Activated CD4-positive, alpha-beta memory T cell treated with anti-CD3 and anti-CD28 coated beads for 36 hours (primary cell): ENCODE data around the gene CLEC11A. TPM values are rescaled to one million over a fixed set of nuclear protein-coding genes. Genes with fewer than 3 reads are reported as not detected.

Experiments used
- CTCF ChIA-PET: fragments of 350-600 bp; sonication (Branson Sonifier 250); formaldehyde crosslinking; loops from one replicate; lab custom pipeline; 2021; ENCODE audit warnings: antibody characterized with exemption, inconsistent platforms; lab: Charles Lee
- POLR2A ChIA-PET: fragments of 350-600 bp; sonication (Branson Sonifier 250); formaldehyde crosslinking; loops from one replicate; lab custom pipeline; 2021; ENCODE audit warnings: antibody characterized with exemption; lab: Charles Lee
- DNase-seq: peaks from one replicate; pipeline ENCODE4 v3.0.0-alpha.2; 2020
- H3K27ac Mint-ChIP-seq: one replicate; pipeline ENCODE4 v1.8.0; 2021; ENCODE audit warnings: mixed read lengths
- H3K27me3 Mint-ChIP-seq: one replicate; pipeline ENCODE4 v1.8.0; 2021; ENCODE audit warnings: mixed read lengths
- H3K36me3 Mint-ChIP-seq: one replicate; pipeline ENCODE4 v1.8.0; 2021; ENCODE audit warnings: mixed read lengths
- H3K4me1 Mint-ChIP-seq: one replicate; pipeline ENCODE4 v1.8.0; 2021; ENCODE audit warnings: low read depth, mixed read lengths
- H3K4me3 Mint-ChIP-seq: one replicate; pipeline ENCODE4 v1.8.0; 2021; ENCODE audit warnings: mild to moderate bottlenecking, mixed read lengths
- H3K9me3 Mint-ChIP-seq: one replicate; pipeline ENCODE4 v1.8.0; 2021; ENCODE audit warnings: mixed read lengths
- intact Hi-C: fragments of 100-400 bp; cut with micrococcal nuclease; formaldehyde crosslinking; loops from one replicate; pipeline ENCODE4 v1.15.1; 2023
- total RNA-seq, 2 experiments: library from RNA; stranded (reverse); gene quantifications; one replicate each; pipeline ENCODE4 v1.2.3, GENCODE V29; 2021

Gene CLEC11A
- total RNA-seq, 2 experiments from 2014 or later: 0.41 to 0.71 TPM

- H3K27me3 Mint-ChIP-seq: peaks cover 36% of the 10 kb centered on the region
- intact Hi-C loops: no loop called here
- ChIA-PET CTCF (interaction anchor here (1.1 kb wide), 1 partner anchor 14 kb away, joined by 3 read pairs; no protein-coding TSS in a partner anchor), POLR2A (no interaction called here)
- no peaks in the 10 kb centered on the region for H3K36me3 Mint-ChIP-seq
- DNase-seq: no peak
- no peaks in the 10 kb centered on the region for H3K4me1 Mint-ChIP-seq
- no peaks in the 10 kb centered on the region for H3K9me3 Mint-ChIP-seq
- no peak overlapping the region for H3K27ac Mint-ChIP-seq
- H3K4me3 Mint-ChIP-seq: no peak overlapping the region
Measured at GRCh38 chr19:50710612-50711011, 12.6 kb upstream of the CLEC11A start.

GRCh38 chr19:50711196-50711595 lies 12.0 kb upstream of the CLEC11A start:
- Mint-ChIP-seq H3K27me3 (peaks cover 39% of the 10 kb centered on the region), H3K9me3 (no peaks in the 10 kb centered on the region), H3K36me3 (no peaks in the 10 kb centered on the region), H3K4me3 (no peak overlapping the region), H3K4me1 (no peaks in the 10 kb centered on the region), H3K27ac (no peak overlapping the region)
- ChIA-PET CTCF (interaction anchor here (1.1 kb wide), 1 partner anchor 13 kb away, joined by 3 read pairs; no protein-coding TSS in a partner anchor), POLR2A (no interaction called here)
- DNase-seq: no peak
- intact Hi-C loops: no loop called here

GRCh38 chr19:50711805-50712204 lies 11.4 kb upstream of the CLEC11A start:
- Mint-ChIP-seq H3K9me3 (no peaks in the 10 kb centered on the region), H3K4me3 (no peak overlapping the region), H3K4me1 (no peaks in the 10 kb centered on the region), H3K27ac (no peak overlapping the region), H3K27me3 (peaks cover 39% of the 10 kb centered on the region), H3K36me3 (no peaks in the 10 kb centered on the region)
- no peak for DNase-seq
- ChIA-PET POLR2A (no interaction called here), CTCF (no interaction called here)
- intact Hi-C loops: no loop called here

GRCh38 chr19:50712833-50713232 lies 10.3 kb upstream of the CLEC11A start:
- ChIA-PET CTCF (interaction anchor here (0.6 kb wide), 1 partner anchor 476 kb away, joined by 4 read pairs; no protein-coding TSS in a partner anchor), POLR2A (no interaction called here)
- Mint-ChIP-seq H3K4me1 (no peaks in the 10 kb centered on the region), H3K27ac (no peak overlapping the region), H3K36me3 (no peaks in the 10 kb centered on the region), H3K9me3 (no peaks in the 10 kb centered on the region), H3K4me3 (no peak overlapping the region), H3K27me3 (peaks cover 47% of the 10 kb centered on the region)
- intact Hi-C loops: no loop called here
- DNase-seq: no peak

- DNase-seq: no peak
- no peaks in the 10 kb centered on the region for H3K36me3 Mint-ChIP-seq
- H3K4me1 Mint-ChIP-seq: no peaks in the 10 kb centered on the region
- no peak overlapping the region for H3K27ac Mint-ChIP-seq
- H3K9me3 Mint-ChIP-seq: no peaks in the 10 kb centered on the region
- CTCF ChIA-PET: interaction anchor here (0.6 to 1.5 kb wide), 3 partner anchors 11 to 477 kb away, joined by 3 to 6 read pairs (median 4); no protein-coding TSS in a partner anchor
- peaks cover 44% of the 10 kb centered on the region for H3K27me3 Mint-ChIP-seq
- H3K4me3 Mint-ChIP-seq: no peak overlapping the region
- intact Hi-C loops: no loop called here
- POLR2A ChIA-PET: interaction anchor here (0.5 kb wide), 1 partner anchor 68 kb away, joined by 3 read pairs; no protein-coding TSS in a partner anchor
Measured at GRCh38 chr19:50713556-50714236, 9.5 kb upstream of the CLEC11A start.

GRCh38 chr19:50716178-50717025 lies 6.8 kb upstream of the CLEC11A start:
- DNase-seq: no peak
- no peaks in the 10 kb centered on the region for H3K4me1 Mint-ChIP-seq
- no peaks in the 10 kb centered on the region for H3K36me3 Mint-ChIP-seq
- no peaks in the 10 kb centered on the region for H3K9me3 Mint-ChIP-seq
- no peak overlapping the region for H3K4me3 Mint-ChIP-seq
- peaks cover 46% of the 10 kb centered on the region for H3K27me3 Mint-ChIP-seq
- no peak overlapping the region for H3K27ac Mint-ChIP-seq
- ChIA-PET CTCF (no interaction called here), POLR2A (no interaction called here)
- intact Hi-C loops: no loop called here

- no peak for DNase-seq
- Mint-ChIP-seq H3K9me3 (no peaks in the 10 kb centered on the region), H3K27ac (no peak overlapping the region), H3K36me3 (no peaks in the 10 kb centered on the region), H3K4me3 (no peak overlapping the region), H3K27me3 (peaks cover 49% of the 10 kb centered on the region), H3K4me1 (no peaks in the 10 kb centered on the region)
- CTCF ChIA-PET: no interaction called here
- intact Hi-C loops: no loop called here
- POLR2A ChIA-PET: no interaction called here
Measured at GRCh38 chr19:50717026-50717723, 6.0 kb upstream of the CLEC11A start.

- intact Hi-C loops: no loop called here
- no peaks in the 10 kb centered on the region for H3K4me1 Mint-ChIP-seq
- no peak for DNase-seq
Measured at GRCh38 chr19:50717891-50718254, 5.3 kb upstream of the CLEC11A start.

GRCh38 chr19:50718255-50719118 lies 4.7 kb upstream of the CLEC11A start:
- no peak for DNase-seq
- ChIA-PET CTCF (interaction anchor here (1.0 kb wide), 1 partner anchor 466 kb away, joined by 3 read pairs; no protein-coding TSS in a partner anchor), POLR2A (no interaction called here)
- H3K27ac Mint-ChIP-seq: no peak overlapping the region
- H3K36me3 Mint-ChIP-seq: no peaks in the 10 kb centered on the region
- no peaks in the 10 kb centered on the region for H3K4me1 Mint-ChIP-seq
- peaks cover 49% of the 10 kb centered on the region for H3K27me3 Mint-ChIP-seq
- intact Hi-C loops: no loop called here
- H3K9me3 Mint-ChIP-seq: no peaks in the 10 kb centered on the region
- H3K4me3 Mint-ChIP-seq: no peak overlapping the region

More at GRCh38 chr19:50717891-50718254, 5.3 kb upstream of the CLEC11A start:
- Mint-ChIP-seq H3K4me3 (no peak overlapping the region), H3K27me3 (peaks cover 51% of the 10 kb centered on the region), H3K9me3 (no peaks in the 10 kb centered on the region), H3K36me3 (no peaks in the 10 kb centered on the region), H3K27ac (no peak overlapping the region)
- POLR2A ChIA-PET: no interaction called here
- CTCF ChIA-PET: no interaction called here

GRCh38 chr19:50719119-50719435 lies 4.1 kb upstream of the CLEC11A start:
- ChIA-PET CTCF (interaction anchor here (1.0 kb wide), 1 partner anchor 467 kb away, joined by 3 read pairs; no protein-coding TSS in a partner anchor), POLR2A (no interaction called here)
- no peak for DNase-seq
- Mint-ChIP-seq H3K27me3 (peaks cover 50% of the 10 kb centered on the region), H3K36me3 (no peaks in the 10 kb centered on the region), H3K27ac (no peak overlapping the region), H3K9me3 (no peaks in the 10 kb centered on the region), H3K4me3 (no peak overlapping the region), H3K4me1 (peaks cover 6% of the 10 kb centered on the region)
- intact Hi-C loops: no loop called here

- H3K27ac Mint-ChIP-seq: no peak within 1 kb of the TSS
- no peak within 1 kb of the TSS for H3K4me3 Mint-ChIP-seq
- peaks cover 10% of the 10 kb centered on the region for H3K4me1 Mint-ChIP-seq
- intact Hi-C loops: no loop called here
- ChIA-PET CTCF (interaction anchor here (1.0 kb wide), 1 partner anchor 467 kb away, joined by 3 read pairs; no protein-coding TSS in a partner anchor), POLR2A (no interaction called here)
- H3K9me3 Mint-ChIP-seq: no peaks in the 10 kb centered on the region
- H3K27me3 Mint-ChIP-seq: peaks cover 53% of the 10 kb centered on the region
- no peak for DNase-seq
- H3K36me3 Mint-ChIP-seq: no peaks in the 10 kb centered on the region
Measured at GRCh38 chr19:50719566-50719965, 3.6 kb upstream of the CLEC11A start, which contains the start of gene SHANK1. SHANK1 (minus strand) TSS chr19:50719802; CDS start chr19:50716919, 2,883 bp downstream.
